Stomach (tissue), 4 donors: ENCODE data around the gene HDGFL2.

Source experiments
- CTCF ChIP-seq, 7 experiments: fragments of 450-650 bp in 4 of 7; fragments of 200-600 bp in 3 of 7; sonication (generic) in 3 of 7; IDR thresholded peaks; one replicate each; pipeline ENCODE4 v1.5.1; 2016 to 2019; ENCODE audit warnings: antibody characterized with exemption in 7 of 7, control low read depth in 2 of 7, mild to moderate bottlenecking in 1 of 7
- POLR2AphosphoS5 ChIP-seq, 3 donors: sonication (generic); formaldehyde crosslinking; IDR thresholded peaks; one replicate each; pipeline ENCODE4 v1.6.1; 2016; ENCODE audit warnings: antibody characterized with exemption in 3 of 3

GRCh38 chr19:4513248-4513647 lies 41.2 kb downstream of the HDGFL2 start:
- TF ChIP-seq CTCF (IDR thresholded peaks at IDR 0.05): no peak
- no peak for TF ChIP-seq POLR2AphosphoS5 (IDR thresholded peaks at IDR 0.05)
